PFSK-1 (cell line): Measurements from ENCODE around the gene HDAC4.

Experiments used
- FOXP2 ChIP-seq: optimal IDR thresholded peaks from 2 replicates; pipeline ENCODE3; 2011; ENCODE audit warnings: borderline replicate concordance, control low read depth, inconsistent platforms; ENCODE audit not compliant: insufficient read depth; ENCODE audit errors: extremely low read length, extremely low read depth
- POLR2AphosphoS5 ChIP-seq: IDR thresholded peaks from 2 replicates; pipeline ENCODE4 v1.6.1; 2012; ENCODE audit warnings: low read depth, mild to moderate bottlenecking, control low read depth, low read length, moderate library complexity
- REST ChIP-seq, 2 experiments: IDR thresholded peaks; 2 replicates each; pipeline versions ENCODE4 v1.6.1 to v1.8.0; 2011 to 2012; ENCODE audit warnings: low read depth in 2 of 2, low read length in 2 of 2, control low read depth in 1 of 2, inconsistent platforms in 1 of 2, mild to moderate bottlenecking in 1 of 2, moderate library complexity in 1 of 2; ENCODE audit not compliant: insufficient read depth in 1 of 2
- SIN3A ChIP-seq: IDR thresholded peaks from 2 replicates; pipeline ENCODE4 v1.6.1; 2012; ENCODE audit warnings: mild to moderate bottlenecking, low read length, moderate library complexity, borderline replicate concordance; ENCODE audit not compliant: insufficient read depth
- TAF1 ChIP-seq: IDR thresholded peaks from 2 replicates; pipeline ENCODE4 v1.6.1; 2012; ENCODE audit warnings: low read length, control low read depth, borderline replicate concordance; ENCODE audit not compliant: insufficient read depth

Gene HDAC4

GRCh38 chr2:239302083-239302807 is 98.6 kb downstream of the HDAC4 start:
- TF ChIP-seq TAF1 (no peak), POLR2AphosphoS5 (no peak), REST (IDR thresholded peaks at IDR 0.05; ENCODE audit: insufficient read depth in 1 of 2, low read depth in 2 of 2, low read length in 2 of 2) (no peak), SIN3A (no peak)

- TF ChIP-seq POLR2AphosphoS5 (no peak), SIN3A (no peak)
Observed at GRCh38 chr2:239300871-239301735, 99.7 kb downstream of the HDAC4 start.

GRCh38 chr2:239300242-239300641 is 100.6 kb downstream of the HDAC4 start:
- TF ChIP-seq FOXP2 = no peak
- no peak for TF ChIP-seq SIN3A
- TF ChIP-seq REST (IDR thresholded peaks at IDR 0.05; ENCODE audit: insufficient read depth in 1 of 2, low read depth in 2 of 2, low read length in 2 of 2) = no peak
- TF ChIP-seq TAF1 = no peak
- no peak for TF ChIP-seq POLR2AphosphoS5

GRCh38 chr2:239299218-239299939 is 101.4 kb downstream of the HDAC4 start:
- TF ChIP-seq SIN3A (no peak), FOXP2 (no peak), TAF1 (no peak), REST (IDR thresholded peaks at IDR 0.05; ENCODE audit: insufficient read depth in 1 of 2, low read depth in 2 of 2, low read length in 2 of 2) (no peak), POLR2AphosphoS5 (no peak)

GRCh38 chr2:239298116-239298804 is 102.6 kb downstream of the HDAC4 start:
- TF ChIP-seq SIN3A (no peak), TAF1 (no peak), POLR2AphosphoS5 (no peak), REST (IDR thresholded peaks at IDR 0.05; ENCODE audit: insufficient read depth in 1 of 2, low read depth in 2 of 2, low read length in 2 of 2) (no peak), FOXP2 (no peak)
